Psoas muscle (tissue), 8 donors: Measurements from ENCODE around the gene CENPN. TPM values are rescaled to one million over a fixed set of nuclear protein-coding genes. Genes with fewer than 3 reads are reported as not detected.
A peak's percentile ranks its signal among the peaks of the same experiment; 100 is the strongest.

Source experiments
- ATAC-seq, 4 donors: fragments of 200-7000 bp; cut with Tn5 transposase; one replicate each; pipeline ENCODE4 v1.9.1; 2020; ENCODE audit warnings: moderate library complexity in 3 of 4, mild to moderate bottlenecking in 2 of 4
- DNase-seq, 2 donors: peaks; one replicate each; pipeline ENCODE4 v3.0.0-alpha.2; 2020
- H3K27ac ChIP-seq: fragments of 200-600 bp; one replicate; pipeline ENCODE4 v1.8.0; 2022
- H3K27me3 ChIP-seq, 3 donors: fragments of 200-600 bp in 1 of 3; one replicate each; pipeline versions ENCODE4 v1.6.1 to v1.8.0; 2013 to 2022; ENCODE audit warnings: low read length in 2 of 3, mild to moderate bottlenecking in 2 of 3, moderate library complexity in 1 of 3; ENCODE audit not compliant: insufficient read depth in 3 of 3
- H3K36me3 ChIP-seq, 2 donors: fragments of 200-600 bp in 1 of 2; one replicate each; pipeline versions ENCODE4 v1.6.1 to v1.8.0; 2013 to 2022; ENCODE audit warnings: low read depth in 1 of 2, mild to moderate bottlenecking in 1 of 2, moderate library complexity in 1 of 2; ENCODE audit not compliant: insufficient read depth in 1 of 2
- H3K4me1 ChIP-seq: fragments of 200-600 bp; one replicate; pipeline ENCODE4 v1.8.0; 2022
- H3K4me3 ChIP-seq: fragments of 200-600 bp; one replicate; pipeline ENCODE4 v1.8.0; 2022; ENCODE audit warnings: mild to moderate bottlenecking
- H3K9me3 ChIP-seq: fragments of 200-600 bp; one replicate; pipeline ENCODE4 v1.8.0; 2022
- CTCF ChIP-seq: fragments of 200-600 bp; IDR thresholded peaks from one replicate; pipeline ENCODE4 v1.8.0; 2022; ENCODE audit warnings: antibody characterized with exemption
- WGBS, 3 donors: extraction: QIAGEN DNeasy Blood & Tissue Kit; methylation state at CpG; one replicate each; pipeline versions ENCODE4 v1.1.6 to v1.1.7; 2013; 5-methylcytosine and 5-hydroxymethylcytosine counted together
- intact Hi-C, 2 donors: fragments of 100-400 bp; cut with DNase I; formaldehyde crosslinking; loops; one replicate each; pipeline versions ENCODE4 v1.11.0 to v1.14.2; 2022
- polyA plus RNA-seq, 3 donors: library from polyadenylated mRNA; stranded (reverse); fragments of 200-250 nt; gene quantifications; one replicate each; pipeline ENCODE4 v1.2.3, GENCODE V29; 2013
- total RNA-seq, 4 donors: library from RNA; stranded (reverse); fragmentation: NEBNext Ultra II Directional in 2 of 4; extraction: Animal tissue kit (Norgen Biotek cat#: 25700) in 2 of 4; gene quantifications; one replicate each; pipeline versions ENCODE4 v1.2.1 to v1.2.4, GENCODE V29; 2021 to 2023
- donor health status: healthy with polysubstance abuse.
- donor health status: DM: no; HTN: no; CAD: no; lungs with moderate emphysema.
- donor health status: Bipolar disorder and iron deficiency.
- donor health status: healthy.
- donor health status: DM: yes; HTN: yes; CAD: no.
- donor health status: DM: no; HTN: no; CAD: no.
- donor health status: DM: no; HTN: no; CAD: no.
- donor health status: DM: yes; HTN: yes; CAD: no.

Gene CENPN
- total and polyA plus RNA-seq, 7 donors = 2.9 to 20.6 (median 7.5) TPM

DNA sequence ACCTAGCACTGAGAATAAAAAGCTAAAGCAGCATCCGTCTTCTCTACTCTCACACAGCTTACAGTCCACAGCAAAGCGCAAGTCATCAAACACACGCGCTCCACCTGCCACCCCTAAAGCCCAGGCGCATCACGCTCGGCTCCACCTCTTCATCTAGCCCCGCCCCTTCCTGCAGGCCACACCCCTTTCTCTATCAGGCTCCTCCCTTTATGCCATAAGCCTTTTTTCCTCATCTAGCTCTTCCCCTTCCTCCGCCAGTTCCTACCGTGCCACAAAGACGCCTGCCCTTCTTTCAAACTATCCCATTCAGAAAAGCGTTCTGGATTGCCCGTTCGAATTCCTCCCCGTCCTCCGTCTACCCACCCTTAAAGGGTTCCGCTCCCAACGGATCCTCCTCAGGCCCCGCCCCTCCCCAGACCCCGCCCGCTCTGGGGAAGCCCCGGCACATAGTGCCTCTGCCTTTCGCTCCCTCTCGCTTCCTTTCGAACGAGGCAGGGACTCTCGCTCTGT, 69.6 kb downstream of the CENPN start:
- Histone ChIP-seq H3K27me3 (no peaks in the 10 kb centered on the region), H3K4me3 (peak overlapping the region; percentile 75), H3K4me1 (no peaks in the 10 kb centered on the region), H3K27ac (peak overlapping the region; percentile 95), H3K36me3 (peaks cover 0 to 1% of the 10 kb centered on the region in 2 donors), H3K9me3 (no peaks in the 10 kb centered on the region)
- 1% methylated on average over 27 of the region's 27 CpGs for whole genome bisulfite sequencing, 3 donors
- intact Hi-C loops = loop anchor here (2.0 to 5.0 kb wide), 2 partner anchors 39 to 70 kb away; partner anchors contain the start of genes ATMIN (in 2 of the 2), CENPN (in 1 of the 2) and CMC2 (in 1 of the 2)
- ATAC-seq (peak; percentile 90 to 91 (median 91)), DNase-seq (peak; percentile 89 to 93)
- TF ChIP-seq CTCF = no peak

GRCh38 chr16:81077076-81077940, 70.3 kb downstream of the CENPN start, which contains the start of gene C16orf46:
TSS of gene C16orf46 (minus strand) at chr16:81077238. CDS start at chr16:81063955, 13,283 bp downstream.
- Histone ChIP-seq H3K9me3 (no peaks in the 10 kb centered on the region), H3K36me3 (peaks cover 0 to 6% of the 10 kb centered on the region in 2 donors), H3K4me1 (no peaks in the 10 kb centered on the region), H3K4me3 (peak within 1 kb of the TSS; percentile 75), H3K27ac (peak within 1 kb of the TSS; percentile 95), H3K27me3 (no peaks in the 10 kb centered on the region)
- 12 to 13% (median 12%) methylated on average over 59 of the region's 59 CpGs for WGBS, 3 donors
- intact Hi-C loops = loop anchor here (2.0 to 5.0 kb wide), 2 partner anchors 40 to 71 kb away; partner anchors contain the start of genes ATMIN (in 2 of the 2), CENPN (in 1 of the 2) and CMC2 (in 1 of the 2)
- TF ChIP-seq CTCF = no peak
- ATAC-seq (peak; percentile 97 to 99 (median 98)), DNase-seq (peak; percentile 97 to 98)

DNA sequence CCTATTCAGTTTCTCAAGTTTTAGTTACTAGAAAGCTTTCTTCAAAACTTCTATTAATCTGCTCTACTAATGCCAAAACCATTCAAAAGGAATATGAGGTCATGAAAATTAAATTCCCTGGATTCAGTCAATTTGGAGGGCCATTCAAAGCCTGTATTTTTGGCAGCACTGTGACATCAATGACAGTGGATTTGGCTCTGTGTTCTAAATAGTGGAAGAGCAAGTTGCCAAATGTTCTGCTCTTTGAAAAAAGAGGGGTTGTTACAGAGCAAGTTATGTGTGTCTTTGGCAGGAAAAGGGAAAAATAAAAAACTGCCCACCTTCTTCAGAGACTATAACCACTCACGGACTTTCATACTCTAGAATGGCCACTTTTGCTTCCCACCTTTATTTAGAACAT, 73.2 kb downstream of the CENPN start:
- DNase-seq (no peak), ATAC-seq (no peak)
- Histone ChIP-seq H3K27ac (no peak overlapping the region), H3K36me3 (peaks cover 0 to 18% of the 10 kb centered on the region in 2 donors), H3K4me3 (no peak overlapping the region), H3K27me3 (no peaks in the 10 kb centered on the region), H3K4me1 (no peaks in the 10 kb centered on the region), H3K9me3 (no peaks in the 10 kb centered on the region)
- 67 to 79% (median 75%) methylated on average over 1 of the region's 1 CpG for WGBS, 3 donors
- intact Hi-C loops = no loop called here
- TF ChIP-seq CTCF = no peak

DNA sequence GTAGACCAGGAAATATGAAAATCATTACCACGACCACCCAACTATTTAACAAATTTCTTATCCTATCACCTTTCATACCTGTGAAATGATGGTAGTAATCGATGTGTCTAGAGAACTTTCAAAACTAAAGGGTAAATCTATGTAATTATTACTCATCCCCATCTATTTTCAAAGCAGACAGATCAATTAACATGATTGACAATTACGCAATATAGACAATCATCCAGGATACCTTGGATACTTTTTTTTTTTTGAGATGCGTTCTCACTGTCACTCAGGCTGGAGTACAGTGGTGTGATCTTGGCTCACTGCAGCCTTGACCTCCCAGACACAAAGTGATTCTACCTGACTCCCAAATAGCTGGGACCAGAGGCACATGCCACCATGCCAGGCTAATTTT, 74.0 kb downstream of the CENPN start:
- Histone ChIP-seq H3K9me3 (no peaks in the 10 kb centered on the region), H3K27ac (no peak overlapping the region), H3K4me3 (no peak overlapping the region), H3K4me1 (no peaks in the 10 kb centered on the region), H3K27me3 (no peaks in the 10 kb centered on the region), H3K36me3 (peaks cover 0 to 18% of the 10 kb centered on the region in 2 donors)
- DNase-seq (no peak), ATAC-seq (no peak)
- intact Hi-C loops = no loop called here
- no peak for TF ChIP-seq CTCF
- 96 to 97% (median 97%) methylated on average over 4 of the region's 4 CpGs for WGBS, 3 donors

Other genes with a start within 250 kb of the CENPN start
- 1 to 10 TPM; 1.0 to 2.2 (median 1.4) TPM for gene CDYL2, start 202.6 kb upstream of the CENPN start, total RNA-seq
- gene CDYL2, start 202.6 kb upstream of the CENPN start, polyA plus RNA-seq = under 1 TPM; 0.23 to 0.40 (median 0.30) TPM
- 100 to 1,000 TPM in 1 of 4 donors, 10 to 100 TPM in 3; 58.8 to 121 (median 81.9) TPM for gene CMC2, start 329 bp upstream of the CENPN start, total RNA-seq
- gene CMC2, start 329 bp upstream of the CENPN start, polyA plus RNA-seq = 100 to 1,000 TPM; 257 to 334 (median 299) TPM
- 10 to 100 TPM; 26.5 to 33.5 (median 28.4) TPM for gene ATMIN, start 28.6 kb downstream of the CENPN start, total RNA-seq
- gene ATMIN, start 28.6 kb downstream of the CENPN start, polyA plus RNA-seq = 10 to 100 TPM; 20.0 to 43.2 (median 28.8) TPM
- gene C16orf46, start 70.0 kb downstream of the CENPN start, total RNA-seq = under 1 TPM; 0.27 to 0.63 (median 0.46) TPM
- 1 to 10 TPM in 1 of 3 donors, under 1 TPM in 2; 0.06 to 1.3 (median 0.85) TPM for gene C16orf46, start 70.0 kb downstream of the CENPN start, polyA plus RNA-seq
- 10 to 100 TPM; 29.1 to 51.5 (median 39.1) TPM for gene GCSH, start 89.2 kb downstream of the CENPN start, total RNA-seq
- gene GCSH, start 89.2 kb downstream of the CENPN start, polyA plus RNA-seq = 10 to 100 TPM; 37.8 to 51.4 (median 48.9) TPM
- not detected for gene BCO1, start 231.5 kb downstream of the CENPN start, total RNA-seq
- under 1 TPM in 2 of 3 donors, not detected in 1; 0.10 TPM for gene BCO1, start 231.5 kb downstream of the CENPN start, polyA plus RNA-seq